Hematopoietic multipotent progenitor cell treated with erythropoietin and hydrocortisone succinate and interleukin-3 and kit ligand, for 6 days (in vitro differentiated cells): ENCODE measurements around the gene DNAH17.
A peak's percentile ranks its signal among the peaks of the same experiment; 100 is the strongest.

Source experiments
- DNase-seq: peaks from one replicate; pipeline ENCODE4 v3.0.0-alpha.2; 2015

The DNAH17 gene

DNA sequence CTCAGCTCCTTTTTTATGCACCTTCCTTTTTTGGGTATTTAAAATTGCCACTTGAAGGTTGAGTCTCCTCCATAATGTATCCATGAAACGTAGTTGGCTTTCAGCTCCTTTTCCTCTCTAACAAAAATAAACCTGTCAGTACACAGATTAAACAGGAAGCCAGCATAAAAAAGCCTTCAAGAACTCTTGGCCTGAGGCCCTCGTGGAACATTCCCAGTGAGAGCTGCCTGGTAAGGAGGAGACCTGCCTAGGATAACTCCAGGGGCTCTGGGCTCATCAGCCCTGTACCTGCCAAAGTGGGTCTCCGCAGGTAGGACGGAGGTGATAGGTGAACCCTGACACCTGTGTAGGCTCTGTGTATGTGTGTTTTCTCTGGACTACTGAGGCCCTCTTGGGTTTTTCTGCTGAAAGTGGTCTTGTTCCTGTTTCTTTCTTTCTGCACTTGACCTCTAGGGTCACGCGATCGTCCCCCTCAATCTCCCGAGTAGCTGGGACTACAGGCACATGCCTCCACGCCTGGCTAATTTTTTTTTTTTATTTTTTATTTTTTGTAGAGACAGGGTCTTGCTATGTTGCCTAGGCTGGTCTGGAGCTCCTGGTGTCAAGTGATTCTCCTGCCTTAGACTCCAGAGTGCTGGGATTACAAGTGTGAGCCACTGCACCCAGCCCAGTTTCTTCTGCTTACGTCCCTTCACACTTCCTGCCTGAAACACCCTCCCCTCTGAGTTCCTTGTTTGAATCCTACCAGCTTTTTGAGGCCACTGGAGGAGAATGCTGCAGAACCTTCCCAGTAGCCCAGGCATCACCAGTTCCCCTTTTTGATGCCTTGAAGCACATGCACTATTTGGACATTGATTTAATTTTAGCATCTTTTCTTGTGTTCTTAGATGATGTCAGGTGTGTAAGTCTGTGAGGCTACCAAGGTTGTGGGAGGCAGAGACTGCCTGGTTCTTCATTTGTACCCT lies 188.9 kb downstream of the DNAH17 start:
- DNase-seq, result peak; percentile 40

DNA sequence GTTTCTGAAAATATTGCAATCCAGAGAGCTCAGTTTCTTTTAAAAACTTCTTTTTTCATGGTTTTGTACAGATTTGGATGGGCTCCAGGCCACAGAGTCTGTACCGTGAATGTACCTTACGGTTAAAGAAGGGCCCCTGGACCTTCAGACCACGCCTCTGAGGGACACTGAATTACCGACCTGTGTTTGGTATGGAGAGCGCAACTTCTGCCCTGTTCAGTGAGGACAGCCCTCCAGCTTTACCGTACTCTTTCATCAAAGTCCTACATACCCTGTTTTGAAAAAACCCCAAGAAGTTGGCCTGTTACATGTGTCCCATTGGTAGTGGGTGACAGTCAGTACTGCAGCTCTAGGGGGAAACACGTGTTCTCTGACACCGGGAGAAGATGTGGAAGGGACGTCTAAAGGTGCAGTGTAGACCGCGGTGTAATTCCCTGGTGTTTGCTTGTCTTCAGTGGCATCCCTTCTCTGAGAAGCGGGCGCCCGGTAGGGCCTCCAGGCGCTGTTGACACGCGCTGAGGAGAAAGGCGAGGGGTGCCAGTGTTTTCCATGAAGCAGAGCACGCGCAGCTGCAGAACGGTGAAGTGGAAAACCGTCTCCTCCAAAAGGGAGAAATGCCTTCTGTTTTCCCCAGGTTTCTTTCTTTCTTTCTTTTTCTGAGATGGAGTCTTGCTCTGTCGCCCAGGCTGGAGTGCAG lies 192.6 kb downstream of the DNAH17 start:
- no peak for DNase-seq

DNA sequence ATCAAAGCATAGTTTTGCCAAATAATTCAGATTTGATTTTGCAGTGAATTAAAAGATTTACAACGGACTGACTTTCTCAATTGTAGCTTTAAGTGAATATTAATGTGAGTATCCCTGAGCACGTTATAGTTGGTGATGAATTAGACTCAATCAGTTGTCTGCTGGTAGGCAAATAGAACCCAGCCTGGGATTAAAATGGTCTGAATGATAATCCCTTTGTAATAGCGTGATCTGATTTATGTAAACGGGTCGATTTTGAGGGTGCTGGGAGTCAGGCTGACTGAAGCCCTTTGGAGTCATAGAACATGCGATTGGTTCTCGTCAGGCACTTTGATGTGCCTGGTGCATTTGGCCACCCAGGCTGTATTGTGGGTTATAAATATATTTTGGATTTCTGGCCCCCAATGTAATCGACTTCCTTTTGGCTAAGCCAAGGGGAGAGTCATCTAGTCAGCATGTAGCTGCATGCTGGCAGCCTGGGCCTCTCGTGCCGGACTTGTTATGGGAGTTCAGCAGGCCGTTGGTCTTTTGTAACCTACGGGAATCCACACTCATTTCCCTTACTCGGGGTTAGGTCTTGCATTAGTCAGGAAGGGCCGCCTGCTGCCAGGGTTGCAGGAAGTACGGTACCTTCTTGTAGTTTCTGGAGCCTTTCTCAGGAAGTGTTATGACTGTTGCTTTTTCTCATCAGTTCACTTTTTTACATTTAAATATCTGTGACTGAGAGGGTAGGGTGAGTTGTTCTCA lies 193.3 kb downstream of the DNAH17 start:
- DNase-seq, result peak; percentile 60

DNA sequence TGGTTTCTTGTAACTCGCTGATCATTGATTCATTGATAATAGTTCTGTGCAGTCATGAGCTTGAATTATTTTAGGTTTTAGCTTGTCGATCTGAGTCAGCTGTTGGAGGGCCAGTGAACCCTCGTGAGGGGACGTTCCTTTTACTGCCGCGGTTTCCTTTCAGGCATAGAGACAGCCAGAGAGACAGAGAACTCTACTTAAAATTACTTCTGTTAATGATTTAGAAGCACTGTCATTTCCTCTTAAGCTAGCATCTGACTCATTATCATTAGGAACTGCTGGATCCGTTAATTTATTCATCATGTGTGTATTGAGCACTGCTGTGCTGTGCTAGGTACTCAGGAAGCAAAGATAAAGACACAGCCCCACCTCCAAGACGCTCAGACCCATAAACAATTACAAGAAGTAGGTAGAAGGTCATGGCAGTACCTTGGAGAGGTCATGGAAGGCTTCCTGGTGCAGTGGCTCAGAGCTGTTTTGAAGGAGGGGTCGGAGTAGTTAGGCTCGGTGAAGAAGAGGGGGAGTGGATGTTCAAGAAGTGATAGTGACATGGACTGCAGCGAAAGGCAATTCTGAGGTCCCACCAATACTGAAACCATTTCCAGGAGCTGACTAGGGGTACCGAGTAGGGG lies 195.5 kb downstream of the DNAH17 start:
- DNase-seq, result peak; percentile 82

DNA sequence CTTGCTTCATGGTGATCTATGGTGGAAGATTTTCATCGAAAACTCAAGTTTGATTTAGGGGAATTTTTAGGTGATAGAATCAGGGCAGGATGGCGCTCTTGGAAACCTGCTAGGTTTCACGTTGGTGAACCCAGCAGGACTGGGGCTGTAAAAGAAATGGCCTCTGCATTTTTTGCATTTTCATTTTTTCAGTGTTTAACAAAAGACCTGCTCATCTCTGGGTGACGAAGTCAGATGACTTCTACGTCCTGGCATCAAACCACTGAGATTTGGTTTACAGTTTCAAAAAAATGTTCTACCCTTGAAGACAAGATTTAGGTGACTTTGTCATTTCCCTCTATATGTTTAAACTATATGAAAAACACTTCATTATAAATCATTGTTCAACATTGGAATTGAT lies 196.8 kb downstream of the DNAH17 start:
- no peak for DNase-seq

DNA sequence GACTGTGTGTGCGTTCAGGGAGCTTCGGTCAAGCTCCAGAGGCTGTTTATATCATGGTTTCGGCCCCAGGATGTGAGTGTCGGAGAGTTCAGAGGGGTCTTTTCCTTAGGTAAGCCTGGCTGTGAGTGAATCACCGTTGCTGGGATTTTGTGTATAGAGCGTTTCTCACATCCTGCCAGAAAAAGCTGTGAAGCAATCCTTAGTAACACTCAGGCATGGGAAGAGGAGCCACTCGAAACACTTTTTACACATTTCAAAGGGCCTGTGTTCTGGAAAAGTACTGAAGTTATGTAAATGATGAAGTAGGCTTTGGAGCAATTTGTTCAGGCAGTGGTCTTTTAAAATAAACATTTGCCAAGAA lies 198.1 kb downstream of the DNAH17 start:
- DNase-seq, result no peak

DNA sequence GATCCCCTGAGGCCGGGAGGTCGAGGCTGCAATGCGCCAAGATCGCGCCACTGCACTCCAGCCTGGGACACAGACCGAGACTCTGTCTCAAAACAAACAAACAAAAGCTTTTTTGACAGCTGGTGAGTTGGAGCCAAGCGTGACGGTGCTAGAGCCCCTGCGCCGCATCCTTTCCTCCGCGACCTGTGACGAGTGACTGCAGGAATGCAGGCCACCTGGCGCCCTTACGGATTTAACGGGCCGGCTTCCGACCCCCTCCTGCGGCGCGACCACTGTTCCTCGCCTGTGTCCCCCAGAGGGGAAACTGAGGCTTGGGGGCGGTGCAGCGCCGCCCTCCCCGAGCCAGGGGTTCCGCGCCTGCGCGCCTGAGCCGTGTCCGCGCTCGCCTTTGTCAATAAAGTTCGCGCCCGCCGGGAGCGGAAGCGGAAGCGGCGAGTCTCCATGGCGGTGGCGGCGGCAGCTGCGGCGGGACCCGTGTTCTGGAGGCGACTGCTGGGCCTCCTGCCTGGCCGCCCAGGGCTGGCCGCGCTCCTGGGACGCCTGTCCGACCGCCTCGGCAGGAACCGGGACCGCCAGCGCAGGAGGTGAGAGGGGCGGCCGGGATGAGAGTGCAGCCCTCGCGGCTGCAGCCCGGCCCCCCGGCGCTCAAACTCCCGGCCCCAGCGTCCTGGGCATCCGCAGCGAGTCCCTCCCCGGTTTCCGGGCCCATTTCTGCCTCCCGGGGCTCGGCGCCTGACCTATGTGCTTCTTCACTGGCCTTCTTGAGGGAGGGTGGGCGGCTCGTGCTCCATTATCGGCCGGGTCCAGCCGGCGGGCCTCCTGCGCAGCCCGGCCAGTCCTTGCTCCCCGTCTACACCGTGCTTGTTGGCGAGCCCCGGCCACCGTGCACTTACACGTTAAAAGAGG lies 198.7 kb downstream of the DNAH17 start, which contains the start of gene PGS1:
Gene PGS1 (plus strand): TSS at position 425 of the 906 bp plus-strand sequence. CDS start 17 bp downstream, at position 442.
- peak; percentile 85 for DNase-seq

DNA sequence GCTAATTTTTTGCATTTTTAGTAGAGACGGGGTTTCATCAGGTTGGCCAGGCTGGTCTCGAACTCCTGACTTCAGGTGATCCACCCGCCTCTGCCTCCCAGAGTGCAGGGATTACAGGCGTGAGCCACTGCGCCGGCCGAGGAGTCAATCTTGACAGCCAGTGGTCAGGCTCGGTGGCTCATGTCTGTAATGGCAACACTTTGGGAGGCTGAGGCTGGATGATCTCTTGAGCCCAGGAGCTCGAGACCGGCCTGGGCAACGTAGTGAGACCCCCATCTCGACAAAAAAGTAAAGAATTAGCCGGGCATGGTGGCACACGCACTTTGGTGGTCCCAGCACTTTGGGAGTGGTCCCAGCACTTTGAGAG lies 199.4 kb downstream of the DNAH17 start:
- DNase-seq, result no peak

DNA sequence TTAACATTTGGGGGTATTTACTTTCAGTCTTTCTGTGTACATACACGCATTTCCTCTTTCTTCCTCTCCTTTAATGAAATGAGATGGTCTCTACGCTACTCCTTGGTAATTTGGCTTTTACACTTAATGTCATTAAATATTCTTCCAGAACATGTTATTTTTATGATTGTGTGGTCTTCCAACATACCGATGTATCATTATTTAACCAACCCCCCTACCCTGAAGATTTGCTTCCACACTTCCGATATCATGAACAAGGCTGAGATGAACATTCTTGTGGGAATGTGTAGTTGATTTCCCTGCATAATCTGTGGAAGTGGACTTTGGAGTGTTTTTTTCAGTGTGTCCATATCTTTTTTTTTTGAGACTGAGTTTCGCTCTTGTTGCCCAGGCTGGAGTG lies 201.0 kb downstream of the DNAH17 start:
- no peak for DNase-seq

DNA sequence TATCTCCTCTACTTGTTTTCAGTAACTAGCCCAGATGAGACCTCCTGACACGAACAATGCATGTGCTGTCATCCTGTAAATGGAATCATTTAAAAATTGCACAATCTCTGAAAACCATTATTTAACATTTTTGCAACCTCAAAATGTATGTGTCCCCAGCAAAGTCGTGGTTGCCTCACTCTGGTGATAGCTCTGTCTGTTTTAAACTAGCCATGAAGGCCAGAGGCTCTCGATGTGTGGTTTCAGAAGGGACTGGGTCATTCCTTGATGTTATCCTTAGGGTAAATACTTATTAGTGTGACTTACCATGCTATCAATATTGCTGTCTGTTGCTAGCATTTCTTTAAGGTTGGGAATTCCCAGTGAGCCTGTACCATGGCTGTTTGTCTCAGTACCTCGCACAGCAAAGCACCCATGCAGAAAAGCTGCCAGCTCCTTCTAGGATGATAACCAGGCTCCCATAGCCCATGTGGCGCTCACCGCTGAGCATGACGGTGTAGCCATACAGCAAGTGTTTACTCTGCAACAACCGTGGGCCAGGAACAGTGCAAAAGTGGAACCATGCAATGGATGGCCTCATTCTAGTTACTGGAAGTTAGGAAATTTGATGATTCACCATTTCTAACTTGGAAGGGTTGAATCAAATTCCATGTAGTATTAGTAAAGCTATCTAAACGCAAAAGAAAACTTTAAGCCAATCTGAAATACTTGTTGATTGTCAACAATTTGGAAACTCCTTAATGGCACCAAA lies 201.6 kb downstream of the DNAH17 start:
- no peak for DNase-seq

DNA sequence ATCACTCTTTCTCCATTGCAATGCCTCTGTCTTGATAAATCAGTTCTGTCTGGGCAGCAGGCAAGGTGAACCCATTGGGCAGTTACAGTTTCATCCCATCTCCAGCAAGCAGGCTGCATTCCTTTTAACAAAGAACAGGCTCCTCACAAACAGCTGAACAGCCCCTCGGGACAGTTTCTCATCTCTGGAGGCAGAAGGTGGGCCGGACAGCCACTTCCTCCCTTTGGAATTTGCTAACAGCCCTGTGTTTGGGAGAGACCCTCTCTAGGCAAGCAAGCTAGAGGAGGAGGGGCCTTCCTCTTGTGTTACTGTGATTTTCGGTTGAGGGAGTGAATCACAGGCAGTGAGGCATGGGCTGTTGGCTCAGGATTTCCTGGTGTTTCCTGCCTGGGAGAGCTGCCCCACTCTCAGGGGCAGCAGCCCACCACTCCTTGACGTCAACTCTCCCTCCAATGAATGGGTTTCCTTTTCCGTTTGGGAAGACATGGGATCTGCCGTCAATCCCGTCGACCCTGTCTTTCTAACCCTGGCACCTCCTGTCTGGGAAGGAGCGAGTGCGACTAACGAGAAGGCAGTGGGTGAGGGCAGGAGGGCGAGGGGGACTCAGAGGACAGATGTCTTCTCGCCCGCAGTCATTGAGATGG lies 202.4 kb downstream of the DNAH17 start:
- no peak for DNase-seq

DNA sequence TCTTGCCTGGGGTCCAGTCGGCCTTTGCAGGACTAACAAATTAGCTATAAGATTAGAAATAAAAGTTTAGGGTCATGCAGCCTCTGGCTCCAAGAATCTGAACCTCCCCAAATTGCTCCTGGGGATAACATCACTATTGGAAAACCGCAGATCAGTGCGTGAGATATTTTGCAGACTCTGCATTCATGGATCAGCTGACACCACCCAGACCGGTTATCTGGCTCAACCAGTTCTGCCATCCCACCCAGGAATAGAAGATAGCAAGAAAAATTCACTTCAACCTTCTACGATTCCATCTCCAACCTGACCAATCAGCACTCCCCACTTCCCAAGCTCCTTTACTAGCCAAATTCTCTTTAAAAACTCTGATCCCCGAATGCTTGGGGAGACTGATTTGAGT lies 203.0 kb downstream of the DNAH17 start:
- no peak for DNase-seq
